Effector memory CD4-positive, alpha-beta T cell (primary cell): ENCODE results near the gene TMEM82.

Source experiments
- DNase-seq, 3 donors: peaks; one replicate each; pipeline ENCODE4 v3.0.0-alpha.2; 2020
- H3K27ac ChIP-seq: 2 replicates; pipeline ENCODE4 v1.7.0; 2013; ENCODE audit warnings: mild to moderate bottlenecking, low read length, moderate library complexity; ENCODE audit not compliant: insufficient read depth, poor library complexity, severe bottlenecking
- H3K27me3 ChIP-seq: replicated peaks from 2 replicates; pipeline ENCODE4 v1.7.0; 2013; ENCODE audit warnings: mild to moderate bottlenecking, low read length; ENCODE audit not compliant: insufficient read depth, control insufficient read depth, poor library complexity, severe bottlenecking
- H3K36me3 ChIP-seq: 2 replicates; pipeline ENCODE4 v1.7.0; 2013; ENCODE audit warnings: mild to moderate bottlenecking, low read length, moderate library complexity; ENCODE audit not compliant: control insufficient read depth, insufficient read depth
- H3K4me1 ChIP-seq: 2 replicates; pipeline ENCODE4 v1.7.0; 2013; ENCODE audit warnings: low read length, mild to moderate bottlenecking; ENCODE audit not compliant: control insufficient read depth, insufficient read depth, poor library complexity, severe bottlenecking
- H3K4me3 ChIP-seq: 2 replicates; pipeline ENCODE4 v1.7.0; 2013; ENCODE audit warnings: low read length, low read depth, mild to moderate bottlenecking; ENCODE audit not compliant: insufficient read depth, poor library complexity, severe bottlenecking
- H3K9me3 ChIP-seq: 2 replicates; pipeline ENCODE4 v1.7.0; 2013; ENCODE audit warnings: mild to moderate bottlenecking, low read length, moderate library complexity; ENCODE audit not compliant: control insufficient read depth

Gene TMEM82

GRCh38 chr1:15755021-15755645 lies 12.8 kb downstream of the TMEM82 start:
- no peak for DNase-seq
- Histone ChIP-seq H3K36me3 (no peaks in the 10 kb centered on the region), H3K4me1 (peaks cover 14% of the 10 kb centered on the region), H3K27me3 (peaks cover 9% of the 10 kb centered on the region), H3K27ac (no peak overlapping the region), H3K4me3 (no peak overlapping the region), H3K9me3 (no peaks in the 10 kb centered on the region)

GRCh38 chr1:15755646-15756040 lies 13.3 kb downstream of the TMEM82 start:
- no peak overlapping the region for H3K27ac ChIP-seq
- peaks cover 10% of the 10 kb centered on the region for H3K27me3 ChIP-seq
- H3K9me3 ChIP-seq, result no peaks in the 10 kb centered on the region
- peaks cover 14% of the 10 kb centered on the region for H3K4me1 ChIP-seq
- no peak for DNase-seq
- H3K36me3 ChIP-seq, result no peaks in the 10 kb centered on the region
- no peak overlapping the region for H3K4me3 ChIP-seq

GRCh38 chr1:15756143-15757015 lies 14.1 kb downstream of the TMEM82 start:
- Histone ChIP-seq H3K27me3 (peaks cover 14% of the 10 kb centered on the region), H3K36me3 (no peaks in the 10 kb centered on the region), H3K4me3 (no peak overlapping the region), H3K9me3 (no peaks in the 10 kb centered on the region), H3K4me1 (peaks cover 14% of the 10 kb centered on the region), H3K27ac (no peak overlapping the region)
- DNase-seq, result no peak

- Histone ChIP-seq H3K27me3 (peaks cover 14% of the 10 kb centered on the region), H3K4me1 (peaks cover 14% of the 10 kb centered on the region), H3K4me3 (no peak overlapping the region), H3K9me3 (no peaks in the 10 kb centered on the region), H3K27ac (no peak overlapping the region), H3K36me3 (no peaks in the 10 kb centered on the region)
- no peak for DNase-seq
Measured at GRCh38 chr1:15757016-15757543, 14.8 kb downstream of the TMEM82 start.

GRCh38 chr1:15757575-15758342 lies 15.5 kb downstream of the TMEM82 start:
- Histone ChIP-seq H3K4me1 (peaks cover 14% of the 10 kb centered on the region), H3K9me3 (no peaks in the 10 kb centered on the region), H3K36me3 (no peaks in the 10 kb centered on the region), H3K27ac (no peak overlapping the region), H3K27me3 (peaks cover 14% of the 10 kb centered on the region), H3K4me3 (no peak overlapping the region)
- DNase-seq, result no peak

DNA sequence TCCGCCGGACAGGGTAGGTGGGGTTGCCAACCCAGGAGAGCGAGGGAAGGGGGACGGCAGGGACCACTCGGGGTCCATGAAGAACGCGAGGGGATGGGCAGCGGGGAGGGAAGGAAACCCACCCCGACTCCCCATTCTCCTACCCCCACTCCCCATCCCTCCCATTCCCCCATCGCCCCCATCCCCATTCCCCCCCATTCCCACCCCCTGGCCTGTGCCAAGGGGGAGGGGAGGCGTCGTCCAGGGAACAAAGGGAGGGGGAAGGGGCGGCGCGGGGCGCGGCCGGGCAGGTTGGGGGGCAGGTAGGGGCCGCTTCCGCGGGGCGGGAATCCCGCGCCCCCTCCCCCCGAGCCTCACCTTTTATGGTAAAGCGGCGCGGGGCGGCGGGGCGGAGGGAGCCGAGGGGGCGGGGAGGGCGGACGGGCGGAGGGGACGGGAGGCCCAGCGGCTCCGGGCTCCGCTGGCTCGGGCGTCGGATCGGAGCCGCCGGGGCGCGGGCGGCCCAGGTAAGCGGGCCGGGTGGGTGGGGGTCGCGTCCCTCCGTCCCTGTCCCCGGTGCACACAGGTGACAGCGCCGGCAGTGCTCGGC lies 16.1 kb downstream of the TMEM82 start, which contains the start of gene FBLIM1:
TSS of gene FBLIM1 (plus strand) at position 453 of the 589 bp plus-strand sequence. CDS start 6,189 bp downstream, outside the sequence.
- Histone ChIP-seq H3K27me3 (peaks cover 14% of the 10 kb centered on the region), H3K4me3 (peak within 1 kb of the TSS; percentile 35), H3K36me3 (no peaks in the 10 kb centered on the region), H3K4me1 (peaks cover 14% of the 10 kb centered on the region), H3K27ac (no peak within 1 kb of the TSS), H3K9me3 (no peaks in the 10 kb centered on the region)
- no peak for DNase-seq

DNA sequence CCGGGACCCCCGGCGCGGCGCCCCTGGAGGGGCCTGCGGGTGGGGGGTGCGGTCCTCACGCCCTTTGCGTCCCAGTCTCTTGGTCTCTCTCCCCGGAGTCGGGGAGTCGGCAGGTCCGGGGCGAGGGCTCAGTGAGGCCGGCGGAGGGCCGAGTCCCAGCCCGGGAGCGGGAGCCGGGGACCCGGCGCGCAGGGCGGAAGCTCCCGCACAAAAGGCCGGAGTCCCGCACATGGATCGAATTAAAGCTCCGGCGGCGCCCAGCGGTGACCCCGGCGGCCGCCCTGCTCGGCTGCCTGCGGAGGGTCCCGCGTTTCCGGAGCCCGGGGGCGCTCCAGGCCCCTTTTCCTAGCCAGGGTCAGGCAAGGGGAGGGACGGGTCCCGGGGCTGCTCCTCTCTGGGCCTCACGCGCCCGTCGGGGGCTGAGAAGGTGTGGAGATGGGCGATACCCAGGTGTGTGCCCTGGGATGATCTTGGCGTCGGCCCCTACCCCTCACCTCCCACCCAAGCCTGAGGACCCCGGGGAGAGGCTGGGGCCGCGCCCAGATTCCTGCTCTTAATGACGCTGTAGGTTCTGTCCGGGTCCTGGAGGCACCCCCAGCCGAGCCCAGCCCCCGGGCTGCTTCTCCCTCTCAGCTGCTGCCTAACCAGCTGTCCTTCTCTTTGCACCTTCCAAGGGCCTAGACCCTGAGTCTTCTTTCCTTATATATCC lies 16.8 kb downstream of the TMEM82 start:
- Histone ChIP-seq H3K27me3 (peaks cover 14% of the 10 kb centered on the region), H3K4me3 (peak overlapping the region; percentile 35), H3K9me3 (no peaks in the 10 kb centered on the region), H3K27ac (no peak overlapping the region), H3K4me1 (peaks cover 14% of the 10 kb centered on the region), H3K36me3 (no peaks in the 10 kb centered on the region)
- DNase-seq, result no peak

DNA sequence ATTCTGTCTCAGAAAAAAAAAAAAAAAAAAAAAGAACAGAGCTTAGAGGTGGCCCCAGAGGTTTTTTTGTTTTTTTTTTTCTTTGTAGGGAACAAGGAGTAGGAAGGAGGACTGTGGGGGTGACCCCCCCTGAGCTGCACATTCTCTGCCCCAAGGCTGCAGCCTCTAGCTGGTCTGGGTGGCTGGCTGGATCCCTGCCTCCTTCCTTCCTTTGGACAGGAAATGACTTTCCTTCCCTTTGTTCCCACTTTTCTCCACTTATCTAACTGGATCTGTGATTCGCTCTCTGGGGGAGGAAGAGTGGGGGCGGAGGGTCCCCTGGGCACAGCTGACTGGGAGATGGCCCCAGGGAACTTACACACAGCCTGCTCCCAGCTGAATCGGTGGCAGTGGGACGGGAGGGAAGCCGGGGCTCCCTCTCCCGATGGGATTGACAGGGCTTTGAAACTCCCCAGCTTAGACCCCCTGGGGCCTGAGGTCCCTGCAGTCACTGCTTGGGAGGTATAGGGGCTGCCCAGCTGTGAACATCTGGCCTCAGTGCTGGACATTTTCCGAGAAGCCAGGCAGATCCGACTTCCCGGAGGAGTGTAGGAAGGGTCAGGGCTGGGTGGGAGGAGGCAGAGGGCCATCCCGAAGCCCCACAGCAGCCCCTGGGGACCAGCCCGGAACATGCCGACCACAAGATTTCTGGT lies 18.4 kb downstream of the TMEM82 start:
- Histone ChIP-seq H3K9me3 (no peaks in the 10 kb centered on the region), H3K36me3 (no peaks in the 10 kb centered on the region), H3K27ac (no peak overlapping the region), H3K4me1 (peaks cover 14% of the 10 kb centered on the region), H3K4me3 (no peak overlapping the region), H3K27me3 (peaks cover 14% of the 10 kb centered on the region)
- no peak for DNase-seq
